GM03348 (cell line): Measurements from ENCODE around the gene NXPH2.
"Not testable (repeated sequence)": the region's sequence is repeated elsewhere in the genome, so short reads cannot be mapped to it uniquely, and the experiment has no call there.

Source experiments
- DNase-seq: peaks from one replicate; pipeline ENCODE4 v3.0.0; 2012; ENCODE audit warnings: low spot score

NXPH2 gene

DNA sequence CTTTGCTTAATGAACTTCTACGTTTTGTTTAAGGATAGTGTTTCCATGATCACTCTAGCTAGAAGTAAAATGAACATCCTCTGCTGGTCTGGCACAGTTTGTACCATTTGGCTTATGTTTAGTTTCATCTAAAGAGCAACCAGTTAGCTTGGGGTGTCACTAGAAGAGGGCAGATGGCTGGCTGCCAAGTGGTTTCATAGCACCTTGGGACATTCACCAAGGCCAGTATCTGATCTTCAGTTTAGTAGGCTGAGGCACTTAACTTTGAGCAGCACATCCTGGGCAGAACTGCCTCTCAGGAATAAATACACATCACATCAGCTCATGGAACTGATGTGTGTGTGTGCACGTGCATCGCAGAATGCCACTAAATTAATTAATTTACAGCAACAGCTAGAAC is 68.4 kb downstream of the NXPH2 start:
- DNase-seq = no peak

DNA sequence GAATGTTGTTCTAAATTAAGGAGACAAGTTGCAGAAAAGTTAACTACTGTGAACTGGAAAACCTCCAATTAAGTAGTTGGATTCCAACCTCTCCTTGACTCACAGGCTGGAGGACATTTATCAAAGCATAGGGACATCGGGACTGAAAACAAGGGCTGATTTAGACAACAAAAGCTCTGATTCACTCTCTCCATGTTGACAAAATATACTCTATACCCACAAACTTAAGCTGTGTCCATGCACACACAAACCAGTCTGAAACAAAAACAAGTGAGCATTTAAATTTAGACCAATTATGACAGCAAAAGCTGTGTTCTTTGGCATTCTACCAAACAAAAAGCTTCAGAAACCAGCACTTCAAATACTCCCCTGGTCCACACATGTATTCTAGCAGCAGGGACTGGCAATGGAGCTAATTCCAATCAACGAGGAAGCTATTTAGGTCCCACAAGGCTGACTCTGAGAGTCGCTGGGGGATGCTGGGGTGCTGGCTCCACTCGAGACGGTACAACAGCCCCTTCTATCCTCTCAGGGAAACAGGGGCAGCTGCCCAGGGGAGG is 71.4 kb downstream of the NXPH2 start:
- peak; percentile 13 for DNase-seq

DNA sequence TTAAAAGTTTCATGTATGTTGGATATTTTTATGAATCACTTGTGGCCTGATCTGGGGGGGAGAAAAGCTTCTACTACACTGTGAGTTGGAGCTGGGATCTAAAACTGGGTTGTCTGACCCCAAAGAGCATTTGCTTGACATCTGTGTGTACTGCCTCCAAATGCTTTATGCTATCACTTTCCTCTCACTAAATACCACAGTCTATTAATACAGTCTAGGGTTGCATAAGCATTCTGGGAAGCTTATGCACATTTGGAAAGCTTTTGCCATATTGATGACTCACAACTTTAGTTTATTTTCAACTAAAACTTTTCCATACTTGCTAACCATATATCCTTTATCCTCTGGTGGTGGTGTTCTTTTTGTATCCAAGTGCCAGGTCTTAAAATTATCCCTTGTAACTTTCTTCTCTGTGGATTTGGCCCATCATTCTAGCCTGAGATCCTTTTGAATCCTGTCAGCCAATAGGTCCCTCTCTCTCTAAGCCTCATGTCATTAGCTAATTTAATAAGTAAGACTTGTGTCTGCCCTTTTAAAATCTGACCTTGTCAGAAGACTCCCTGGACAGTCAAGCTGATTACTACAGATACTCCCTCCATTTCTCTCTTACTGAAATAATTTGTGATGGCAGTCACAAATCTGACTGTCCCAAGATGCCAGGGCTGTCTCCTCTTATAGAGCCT is 72.7 kb downstream of the NXPH2 start:
- peak; percentile 60 for DNase-seq

DNA sequence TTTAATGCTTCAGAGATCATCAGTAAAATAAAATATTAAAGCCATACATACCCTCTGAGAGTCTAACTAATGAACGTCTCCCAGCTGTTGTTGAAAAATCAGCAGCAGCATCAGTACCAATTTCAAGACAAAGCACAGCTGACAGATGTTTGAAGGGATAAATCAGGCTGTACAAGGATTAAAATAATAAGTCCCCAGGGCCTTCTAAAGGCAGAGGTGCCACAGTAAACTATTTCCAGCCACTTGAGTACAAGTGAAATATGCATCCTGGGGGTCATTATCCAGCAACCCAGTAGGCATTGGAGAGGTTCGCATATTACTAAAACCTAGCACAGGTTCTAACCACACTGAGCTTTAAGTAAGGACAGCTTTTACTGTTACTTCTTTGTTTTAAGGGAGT is 76.9 kb downstream of the NXPH2 start:
- DNase-seq = no peak

DNA sequence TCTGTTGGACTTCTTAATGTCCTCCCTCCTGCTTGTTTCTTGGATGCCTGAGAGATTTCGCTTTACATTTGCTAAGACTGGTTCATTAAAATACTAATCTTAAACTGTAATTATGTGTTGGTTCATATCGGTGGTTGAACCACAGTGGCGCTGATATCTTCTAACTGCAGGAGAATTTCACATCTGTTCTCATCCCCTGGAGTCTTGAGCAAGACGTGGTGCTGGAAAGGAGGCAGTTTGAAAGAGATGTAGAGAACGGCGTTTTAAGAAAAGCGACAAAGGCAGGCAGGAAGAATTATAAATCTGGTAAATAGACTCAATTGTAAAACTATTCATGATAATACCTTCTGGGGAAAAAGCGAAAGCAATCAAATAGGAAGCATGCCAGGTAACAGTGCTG is 79.5 kb downstream of the NXPH2 start:
- DNase-seq = no peak

DNA sequence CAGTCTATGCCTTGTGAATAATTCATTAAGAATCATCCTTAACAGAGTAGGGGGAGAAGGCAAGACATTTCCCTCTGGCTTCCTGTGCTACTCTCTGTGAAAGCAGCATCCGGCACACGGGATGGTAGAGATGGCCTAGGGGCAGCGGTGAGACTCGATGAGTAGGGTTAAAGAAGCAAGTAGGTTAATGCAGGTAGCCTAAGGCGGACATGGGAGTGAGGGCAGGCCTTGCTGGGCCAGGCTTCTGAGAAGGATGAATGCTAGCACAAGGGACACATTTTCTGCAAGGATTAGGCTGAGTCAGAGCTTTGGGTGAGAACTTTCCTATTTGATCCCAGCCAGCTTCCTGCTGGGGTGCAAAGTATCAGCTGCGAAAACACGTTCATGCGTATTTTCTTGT is 80.8 kb downstream of the NXPH2 start:
- DNase-seq = no peak

DNA sequence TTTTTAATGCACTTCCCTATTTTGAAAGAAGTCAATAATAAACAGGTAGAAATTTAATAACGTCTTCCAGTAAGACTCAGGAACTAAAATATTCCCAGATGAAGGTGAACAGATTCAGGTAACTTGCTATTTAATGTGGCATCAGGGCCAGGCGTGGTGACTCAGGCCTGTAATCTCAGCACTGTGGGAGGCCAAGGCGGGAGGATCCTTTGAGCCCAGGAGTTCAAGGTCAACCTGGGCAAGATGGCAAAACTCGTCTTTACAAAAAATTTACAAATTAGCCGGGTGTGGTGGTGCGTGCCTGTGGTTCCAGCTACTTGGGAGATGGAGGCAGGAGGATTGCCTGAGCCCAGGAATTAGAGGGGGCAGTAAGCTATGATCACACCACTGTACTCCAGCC is 81.8 kb downstream of the NXPH2 start:
- no peak for DNase-seq

DNA sequence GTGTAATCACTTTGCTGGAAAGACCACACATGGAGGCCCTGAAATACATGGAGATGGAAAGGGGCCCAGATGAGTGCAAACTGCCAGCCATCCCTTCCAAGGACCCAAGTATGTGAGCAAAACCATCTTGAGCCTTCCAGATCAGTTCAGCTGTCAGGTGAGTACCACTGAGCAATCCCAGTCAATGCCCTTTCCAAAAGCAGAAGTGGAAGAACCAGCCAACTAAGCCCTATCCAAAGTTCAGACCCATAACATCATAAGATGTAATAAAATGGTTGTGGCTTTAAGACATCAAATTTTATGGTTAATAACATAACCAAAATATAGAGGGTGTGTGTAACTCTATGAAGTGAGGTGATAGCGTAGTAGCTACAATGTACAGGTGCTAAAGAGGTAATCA is 88.5 kb downstream of the NXPH2 start:
- DNase-seq = no peak

DNA sequence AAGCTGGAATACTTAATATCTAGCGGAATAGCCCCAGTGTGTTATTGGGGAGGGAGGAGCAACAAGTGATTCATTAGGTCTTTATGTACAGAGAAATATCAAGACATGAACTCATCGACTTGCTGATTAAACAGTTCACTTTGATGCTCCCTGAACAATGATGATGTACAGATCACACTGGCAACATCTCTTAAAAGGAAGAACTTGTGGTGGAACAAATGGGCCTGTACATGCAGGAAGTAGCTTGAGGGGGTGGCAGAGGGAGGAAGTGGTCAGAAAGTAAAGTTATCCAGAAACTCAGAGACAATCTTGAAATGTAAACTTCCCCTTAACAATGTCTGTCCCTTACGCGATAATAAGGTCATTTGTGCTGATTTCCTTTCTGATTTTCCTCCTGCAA is 90.5 kb downstream of the NXPH2 start:
- no peak for DNase-seq

DNA sequence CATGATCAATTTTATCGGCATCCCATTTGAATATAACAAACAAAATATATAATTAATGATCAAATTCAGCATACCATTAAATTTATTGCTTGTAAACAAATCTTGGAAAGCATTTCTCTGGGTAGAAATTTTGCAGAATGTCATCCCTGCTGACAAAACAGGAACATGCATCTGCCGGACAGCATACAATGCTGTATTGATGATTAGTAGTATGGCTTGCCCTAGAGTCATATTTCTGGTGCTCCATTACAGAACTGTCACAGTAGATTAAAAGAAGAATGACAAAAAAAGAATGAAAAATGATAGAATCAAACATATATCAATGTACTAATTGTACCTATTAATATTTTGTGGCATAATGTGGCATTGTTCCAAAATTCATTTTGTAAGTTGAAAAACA is 98.0 kb downstream of the NXPH2 start:
- no peak for DNase-seq

DNA sequence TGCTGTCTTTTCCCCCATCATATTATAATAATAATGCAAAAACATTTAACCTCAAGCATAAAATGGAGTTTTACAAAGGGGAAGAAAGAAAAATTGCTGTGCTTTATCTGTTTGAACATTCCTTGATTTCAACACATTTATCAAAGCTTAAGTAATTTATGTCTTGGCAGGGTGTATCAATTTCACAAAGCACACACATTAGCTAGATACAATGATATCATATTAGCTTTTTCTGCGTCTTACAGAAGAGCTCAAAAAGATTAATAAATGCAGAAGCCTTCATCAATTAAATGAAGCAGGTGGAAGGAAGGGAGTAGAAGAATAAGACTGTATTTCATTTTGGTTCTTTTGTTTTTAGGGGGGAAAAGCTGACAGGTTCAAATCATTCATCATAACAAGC is 103.0 kb downstream of the NXPH2 start:
- DNase-seq = no peak

DNA sequence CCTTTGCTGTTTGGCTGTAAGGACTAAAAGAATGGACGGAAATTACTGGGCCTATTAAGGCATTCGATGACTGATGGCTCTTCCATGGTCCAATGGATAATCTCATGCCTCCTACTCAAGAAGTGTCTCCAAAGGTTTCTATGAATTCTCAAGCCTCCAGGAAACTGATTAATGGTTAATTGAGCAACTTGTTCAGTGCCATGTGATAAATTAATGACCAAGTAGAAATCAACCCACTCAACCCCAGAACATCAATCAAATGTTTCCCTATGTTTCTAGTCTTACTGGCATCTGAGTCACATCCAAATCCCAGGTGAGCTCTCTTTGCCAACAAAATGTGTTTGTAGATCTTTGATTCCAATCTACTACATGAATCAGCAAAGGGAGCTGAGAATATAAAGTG is 103.6 kb downstream of the NXPH2 start:
- DNase-seq = no peak

DNA sequence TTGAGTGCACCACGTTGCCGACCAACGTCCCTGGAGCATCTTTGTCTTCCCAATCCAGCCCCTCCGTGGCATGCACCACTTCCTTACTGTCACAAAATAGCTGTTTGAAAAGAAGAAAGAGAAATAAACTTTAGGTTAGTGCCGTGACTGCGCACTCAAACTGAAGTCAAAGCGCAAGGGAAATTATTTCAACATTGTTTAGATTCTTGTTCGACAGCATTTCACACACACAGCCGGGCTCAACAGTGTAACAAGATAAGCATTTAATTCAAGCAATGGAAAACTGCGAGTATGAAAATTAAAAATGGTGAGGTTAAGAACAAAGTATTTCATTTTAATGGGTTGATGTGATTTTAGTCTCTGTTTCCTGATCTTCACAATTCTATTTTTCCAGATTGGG is 108.6 kb downstream of the NXPH2 start:
- no peak for DNase-seq

DNA sequence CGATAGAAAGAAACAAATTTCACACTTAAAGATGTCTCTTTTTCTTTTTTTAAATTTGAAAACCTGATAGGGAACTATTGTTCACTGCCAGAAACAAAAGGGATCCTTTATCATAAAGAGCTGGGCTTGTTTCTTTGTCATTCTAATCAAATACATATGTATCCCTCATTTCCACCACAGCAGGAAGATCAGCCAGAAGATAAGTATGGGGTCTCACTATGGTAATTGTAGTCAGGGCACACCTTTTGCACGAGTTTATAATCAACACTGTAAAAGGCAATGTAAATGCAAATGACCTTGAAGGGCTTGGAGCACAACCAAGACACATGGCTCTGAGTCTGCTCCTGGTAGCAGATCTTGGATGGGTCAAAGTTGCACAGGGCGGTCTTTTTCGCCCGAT is 109.5 kb downstream of the NXPH2 start:
- no peak for DNase-seq

DNA sequence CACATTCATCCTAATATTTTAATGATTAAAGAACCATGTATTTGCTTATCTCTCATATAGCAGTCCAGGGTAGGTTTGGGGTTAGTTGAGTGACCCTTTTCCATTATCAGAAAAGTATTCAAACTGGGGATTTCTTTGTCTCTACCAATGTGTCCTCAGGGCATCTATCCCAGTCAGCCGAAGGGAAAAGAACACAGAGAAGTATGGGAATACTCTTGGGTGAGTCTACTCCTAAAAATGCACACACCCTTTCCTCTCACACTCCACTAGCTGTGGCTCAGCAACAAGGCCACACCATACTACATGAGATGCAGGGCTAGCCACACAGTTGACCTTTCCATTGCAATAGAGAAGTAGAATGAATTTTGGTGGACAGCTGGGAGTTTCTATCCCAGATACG is 114.3 kb downstream of the NXPH2 start:
- DNase-seq = no peak

DNA sequence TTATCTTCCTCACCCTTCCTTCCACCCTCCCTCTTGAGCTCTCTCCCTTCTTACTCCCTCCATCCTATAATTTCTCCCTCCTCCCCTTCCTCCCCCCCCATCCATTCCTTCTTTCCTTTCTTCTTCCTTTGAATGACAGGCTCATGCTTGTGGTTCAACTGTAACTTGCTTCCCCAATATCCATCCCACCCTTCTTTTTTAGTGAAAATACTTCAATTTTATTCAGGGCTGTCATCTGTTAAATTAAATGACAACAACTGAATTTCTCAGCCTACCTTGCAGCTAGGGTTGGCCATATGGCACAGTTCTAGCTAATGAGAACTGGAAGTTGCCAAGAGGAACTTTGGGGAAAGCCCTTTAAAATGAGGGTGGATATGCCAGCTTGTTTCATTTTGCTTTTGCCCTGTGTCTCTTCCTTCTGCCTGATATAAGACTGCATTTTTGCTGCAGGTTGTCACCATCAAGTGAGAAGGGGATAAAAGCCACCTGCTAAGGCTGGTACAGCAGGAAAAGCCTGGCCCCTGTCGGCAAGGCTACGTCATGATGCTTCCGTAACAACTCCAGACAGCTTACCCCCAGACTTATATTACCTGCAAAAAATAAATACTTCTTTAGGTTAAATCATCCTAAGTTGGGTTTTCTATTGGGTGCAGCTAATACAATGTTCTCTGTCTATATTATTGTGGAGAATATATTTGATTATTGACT is 121.8 kb downstream of the NXPH2 start:
- no peak for DNase-seq

DNA sequence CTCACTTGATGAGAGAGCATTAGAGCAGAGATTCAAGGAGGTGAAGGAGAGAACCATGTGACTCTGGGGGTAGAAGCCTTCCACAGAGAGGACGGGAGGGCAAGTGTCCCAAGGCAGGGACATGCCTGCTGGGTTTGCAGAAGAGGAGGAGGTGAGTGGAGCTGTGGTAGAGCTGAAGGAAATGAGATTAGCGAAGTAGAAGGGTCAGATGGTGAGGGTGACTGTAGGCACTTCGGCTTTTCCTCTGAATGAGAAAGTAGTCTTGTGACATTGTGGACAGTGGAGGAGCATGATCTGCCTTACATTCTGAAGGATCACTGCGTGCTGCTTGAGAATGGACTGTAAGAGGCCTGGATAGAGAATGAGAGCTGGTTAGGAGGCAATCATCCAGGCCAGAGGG is 126.0 kb downstream of the NXPH2 start:
- no peak for DNase-seq

DNA sequence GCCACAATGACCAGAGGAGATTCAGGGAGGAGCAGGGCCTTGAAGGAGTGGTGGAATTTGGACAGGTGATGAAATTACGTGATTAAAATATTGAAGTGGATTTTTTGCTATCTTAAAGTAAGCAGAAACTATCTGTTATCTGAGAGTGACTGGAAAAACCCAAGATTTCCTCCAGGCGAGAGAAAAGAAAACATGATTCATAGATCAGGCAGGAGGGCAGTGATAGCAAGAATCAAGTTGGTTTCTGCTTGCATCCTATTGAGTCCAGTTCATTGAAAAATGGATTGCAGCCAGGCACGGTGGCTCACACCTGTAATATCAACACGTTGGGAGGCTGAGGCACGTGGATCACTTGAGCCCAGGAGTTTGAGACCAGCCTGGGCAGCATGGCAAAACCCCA is 127.8 kb downstream of the NXPH2 start:
- no peak for DNase-seq

DNA sequence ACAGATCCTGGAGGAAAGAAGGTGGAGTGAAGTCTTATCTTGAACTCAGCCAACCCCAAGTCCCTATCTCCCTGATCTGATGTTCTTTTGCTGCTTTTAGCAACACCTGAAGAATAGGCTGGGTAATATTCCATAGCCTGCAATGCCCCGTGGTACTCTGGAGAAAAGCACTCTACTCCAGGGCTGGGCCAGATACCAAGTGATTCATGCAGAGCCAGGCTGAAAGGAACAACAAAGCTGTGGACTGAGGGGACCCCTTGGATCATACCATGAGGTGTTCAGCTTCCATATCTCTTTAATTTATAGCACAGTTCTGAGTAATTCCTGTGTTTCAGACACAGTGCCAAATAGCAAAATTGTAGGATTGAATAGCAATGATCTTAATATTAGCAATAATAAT is 130.6 kb downstream of the NXPH2 start:
- no peak for DNase-seq

DNA sequence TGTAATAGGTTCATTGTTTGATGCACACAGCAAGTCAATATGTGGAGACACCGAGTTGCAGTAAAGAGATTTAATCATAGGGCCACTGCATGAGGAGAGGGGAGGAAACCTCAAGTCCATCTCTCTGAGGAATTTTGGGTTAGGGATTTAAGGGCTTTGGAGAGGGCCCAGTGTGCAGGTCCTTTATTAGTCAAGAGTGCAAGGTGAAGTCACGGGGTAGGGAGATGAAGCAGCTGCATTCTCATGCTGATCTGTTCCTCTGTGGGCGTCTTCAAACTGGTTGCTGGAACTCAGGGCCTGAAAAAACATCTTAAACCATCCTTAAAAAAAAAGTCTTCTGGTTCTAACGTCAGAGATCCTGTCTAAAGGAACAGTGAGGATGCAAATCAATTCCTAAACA is 131.6 kb downstream of the NXPH2 start:
- DNase-seq = no peak

DNA sequence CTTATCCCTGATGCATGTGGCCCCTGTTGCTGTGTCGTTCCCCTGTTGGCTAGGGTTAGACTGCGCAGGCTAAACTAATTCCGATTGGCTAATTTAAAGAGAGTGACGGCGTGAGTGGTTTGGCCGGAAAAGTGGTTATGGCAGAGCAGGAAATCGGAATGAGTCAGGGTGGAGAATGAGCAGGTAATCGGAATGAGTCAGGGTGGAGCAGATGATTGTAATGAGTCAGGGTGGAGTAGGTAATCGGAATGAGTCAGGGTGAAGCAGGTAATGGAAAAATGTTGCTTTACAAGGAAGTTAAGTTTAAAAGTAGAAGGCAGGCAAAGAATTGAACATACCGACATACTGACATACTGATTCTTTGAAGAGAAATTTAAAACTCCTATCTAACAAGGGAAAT is 135.4 kb downstream of the NXPH2 start:
- DNase-seq = not testable (repeated sequence)

DNA sequence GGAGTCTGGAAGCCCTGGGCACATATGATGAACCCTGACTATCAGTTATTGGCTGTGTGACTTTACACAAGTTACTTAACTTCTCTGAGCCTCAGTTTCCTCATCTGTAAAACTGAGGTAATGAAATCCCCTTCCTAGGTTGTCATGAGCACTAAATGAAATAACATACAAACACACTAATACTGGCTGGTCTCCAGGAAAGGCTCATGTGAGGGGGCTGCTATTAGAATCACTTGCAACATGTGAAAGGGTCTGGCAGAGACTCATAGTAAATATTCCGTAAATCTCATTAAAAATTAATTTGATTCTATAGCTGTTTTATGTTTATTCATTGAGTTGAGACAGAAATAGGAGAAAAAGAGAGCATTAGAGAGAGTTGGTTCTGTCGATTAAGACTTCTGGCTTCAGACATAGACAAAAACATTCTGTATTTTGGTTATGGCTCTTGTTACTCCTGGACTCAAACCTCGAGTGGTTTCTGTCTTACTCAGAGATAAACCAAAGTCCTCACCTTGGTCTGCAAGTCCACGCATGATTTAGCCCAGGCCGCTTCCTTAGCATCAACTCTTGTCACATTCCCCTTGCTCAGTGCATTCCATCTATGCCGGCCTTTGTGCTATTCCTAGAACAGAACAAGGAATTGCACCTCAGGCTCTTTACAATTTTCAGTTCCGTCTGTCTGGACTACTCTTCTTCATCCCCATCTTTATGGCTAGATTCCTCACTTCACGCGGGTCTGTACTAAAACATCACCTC is 139.1 kb downstream of the NXPH2 start:
- DNase-seq = no peak

DNA sequence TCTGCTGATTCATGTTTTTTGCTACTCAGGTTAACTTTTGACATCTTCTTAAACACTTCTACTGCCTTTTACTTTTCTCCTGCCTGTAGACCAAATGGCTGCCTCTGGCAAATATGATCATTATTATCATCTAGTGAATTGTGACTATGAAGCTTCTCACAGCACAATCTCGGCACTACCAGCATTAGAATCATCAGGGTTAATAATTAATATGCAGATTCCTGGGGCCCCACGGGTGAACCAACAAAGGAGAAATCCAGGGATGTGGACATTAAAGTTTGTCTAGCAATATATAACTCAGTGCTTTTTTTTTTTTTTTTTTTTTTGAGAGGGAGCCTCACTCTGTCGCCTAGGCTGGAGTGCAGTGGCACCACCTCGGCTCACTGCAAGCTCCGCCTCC is 142.5 kb downstream of the NXPH2 start:
- DNase-seq = no peak
